Calu3 (cell line): ENCODE measurements around the gene PDE9A. TPM values are rescaled to one million over a fixed set of nuclear protein-coding genes. Genes with fewer than 3 reads are reported as not detected.

Experiments
- BruUV-seq: library from RNA; stranded (reverse); fragments of 400-500 nt; replicated peaks from 2 replicates; lab custom pipeline; 2021; lab: Mats Ljungman, UMichigan
- CTCF ChIA-PET: fragments of 300-600 bp; sonication (Branson Sonifier 250); formaldehyde crosslinking; loops from one replicate; lab custom pipeline; 2022; ENCODE audit warnings: antibody characterized with exemption; lab: Charles Lee
- DNase-seq: peaks from one replicate; pipeline ENCODE4 v3.0.0; 2022
- H3K27ac Mint-ChIP-seq: one replicate; pipeline ENCODE4 v1.8.0; 2022; ENCODE audit warnings: mixed read lengths; ENCODE audit not compliant: unreplicated experiment
- H3K27me3 Mint-ChIP-seq: one replicate; pipeline ENCODE4 v1.8.0; 2022; ENCODE audit warnings: mixed read lengths; ENCODE audit not compliant: unreplicated experiment
- H3K36me3 Mint-ChIP-seq: one replicate; pipeline ENCODE4 v1.8.0; 2022; ENCODE audit warnings: mild to moderate bottlenecking, moderate library complexity, mixed read lengths; ENCODE audit not compliant: insufficient read depth, unreplicated experiment
- H3K4me1 Mint-ChIP-seq: one replicate; pipeline ENCODE4 v1.8.0; 2022; ENCODE audit warnings: mild to moderate bottlenecking, low read depth, mixed read lengths; ENCODE audit not compliant: unreplicated experiment
- H3K4me3 Mint-ChIP-seq: one replicate; pipeline ENCODE4 v1.8.0; 2022; ENCODE audit warnings: mild to moderate bottlenecking, low read depth, moderate library complexity, mixed read lengths; ENCODE audit not compliant: unreplicated experiment
- H3K9me3 Mint-ChIP-seq: one replicate; pipeline ENCODE4 v1.8.0; 2022; ENCODE audit warnings: low read depth, mixed read lengths; ENCODE audit not compliant: unreplicated experiment
- CTCF ChIP-seq: fragments of 200-600 bp; IDR thresholded peaks from one replicate; pipeline ENCODE4 v1.8.0; 2022; ENCODE audit warnings: antibody characterized with exemption; ENCODE audit not compliant: unreplicated experiment
- intact Hi-C: fragments of 100-400 bp; cut with micrococcal nuclease; formaldehyde crosslinking; loops from one replicate; pipeline ENCODE4 v1.10.0; 2022; ENCODE audit not compliant: unreplicated experiment
- total RNA-seq: library from RNA; stranded (reverse); gene quantifications from 2 replicates; pipeline ENCODE4 v1.2.3, GENCODE V29; 2022

Gene PDE9A
- total RNA-seq, 1 experiment from 2014 or later, result 10.9 TPM

GRCh38 chr21:42775891-42776290 lies 122.5 kb downstream of the PDE9A start:
- CTCF ChIA-PET, result no interaction called here
- H3K27me3 Mint-ChIP-seq, result peaks cover 14% of the 10 kb centered on the region

GRCh38 chr21:42777064-42777756 lies 123.8 kb downstream of the PDE9A start:
- H3K9me3 Mint-ChIP-seq, result no peaks in the 10 kb centered on the region
- DNase-seq, result no peak
- no TSS peak for BruUV-seq
- H3K27me3 Mint-ChIP-seq, result peaks cover 27% of the 10 kb centered on the region
- H3K36me3 Mint-ChIP-seq, result no peaks in the 10 kb centered on the region
- no peak for TF ChIP-seq CTCF
- H3K27ac Mint-ChIP-seq, result no peak overlapping the region
- intact Hi-C loops, result no loop called here
- CTCF ChIA-PET, result no interaction called here
- H3K4me1 Mint-ChIP-seq, result no peaks in the 10 kb centered on the region
- H3K4me3 Mint-ChIP-seq, result no peak overlapping the region

More at GRCh38 chr21:42775891-42776290, 122.5 kb downstream of the PDE9A start:
- no peak overlapping the region for H3K4me3 Mint-ChIP-seq
- TF ChIP-seq CTCF, result no peak
- H3K36me3 Mint-ChIP-seq, result peaks cover 5% of the 10 kb centered on the region
- intact Hi-C loops, result no loop called here
- no TSS peak for BruUV-seq
- no peaks in the 10 kb centered on the region for H3K4me1 Mint-ChIP-seq
- no peak for DNase-seq
- H3K9me3 Mint-ChIP-seq, result no peaks in the 10 kb centered on the region
- H3K27ac Mint-ChIP-seq, result no peak overlapping the region

- CTCF ChIA-PET, result no interaction called here
- no peak for DNase-seq
- BruUV-seq, result no TSS peak
- Mint-ChIP-seq H3K9me3 (no peaks in the 10 kb centered on the region), H3K27me3 (peaks cover 34% of the 10 kb centered on the region), H3K4me3 (no peak overlapping the region), H3K27ac (no peak overlapping the region), H3K36me3 (no peaks in the 10 kb centered on the region), H3K4me1 (no peaks in the 10 kb centered on the region)
- intact Hi-C loops, result no loop called here
- TF ChIP-seq CTCF, result no peak
Measured at GRCh38 chr21:42777757-42778344, 124.4 kb downstream of the PDE9A start.

- Mint-ChIP-seq H3K27me3 (peaks cover 35% of the 10 kb centered on the region), H3K9me3 (no peaks in the 10 kb centered on the region), H3K4me3 (no peak overlapping the region), H3K4me1 (no peaks in the 10 kb centered on the region), H3K36me3 (no peaks in the 10 kb centered on the region), H3K27ac (no peak overlapping the region)
- no peak for TF ChIP-seq CTCF
- intact Hi-C loops, result no loop called here
- no TSS peak for BruUV-seq
- no peak for DNase-seq
- CTCF ChIA-PET, result no interaction called here
Measured at GRCh38 chr21:42779431-42779861, 126.0 kb downstream of the PDE9A start.
